ENCODE measurements around the gene PAIP2.

Gene PAIP2

GRCh38 chr5:139376364-139376763, 34.7 kb downstream of the PAIP2 start:
- TF ChIP-seq SIN3A (IDR thresholded peaks at IDR 0.05; ENCODE audit: borderline replicate concordance, insufficient read depth, low read length) (no peak), FOXP2 (optimal IDR thresholded peaks at IDR 0.05; ENCODE audit: borderline replicate concordance, extremely low read depth, extremely low read length, insufficient read depth) (no peak), POLR2AphosphoS5 (IDR thresholded peaks at IDR 0.05; ENCODE audit: low read depth, low read length) (no peak), TAF1 (IDR thresholded peaks at IDR 0.05; ENCODE audit: borderline replicate concordance, insufficient read depth, low read length) (no peak)
- TF ChIP-seq, protein P1, sequence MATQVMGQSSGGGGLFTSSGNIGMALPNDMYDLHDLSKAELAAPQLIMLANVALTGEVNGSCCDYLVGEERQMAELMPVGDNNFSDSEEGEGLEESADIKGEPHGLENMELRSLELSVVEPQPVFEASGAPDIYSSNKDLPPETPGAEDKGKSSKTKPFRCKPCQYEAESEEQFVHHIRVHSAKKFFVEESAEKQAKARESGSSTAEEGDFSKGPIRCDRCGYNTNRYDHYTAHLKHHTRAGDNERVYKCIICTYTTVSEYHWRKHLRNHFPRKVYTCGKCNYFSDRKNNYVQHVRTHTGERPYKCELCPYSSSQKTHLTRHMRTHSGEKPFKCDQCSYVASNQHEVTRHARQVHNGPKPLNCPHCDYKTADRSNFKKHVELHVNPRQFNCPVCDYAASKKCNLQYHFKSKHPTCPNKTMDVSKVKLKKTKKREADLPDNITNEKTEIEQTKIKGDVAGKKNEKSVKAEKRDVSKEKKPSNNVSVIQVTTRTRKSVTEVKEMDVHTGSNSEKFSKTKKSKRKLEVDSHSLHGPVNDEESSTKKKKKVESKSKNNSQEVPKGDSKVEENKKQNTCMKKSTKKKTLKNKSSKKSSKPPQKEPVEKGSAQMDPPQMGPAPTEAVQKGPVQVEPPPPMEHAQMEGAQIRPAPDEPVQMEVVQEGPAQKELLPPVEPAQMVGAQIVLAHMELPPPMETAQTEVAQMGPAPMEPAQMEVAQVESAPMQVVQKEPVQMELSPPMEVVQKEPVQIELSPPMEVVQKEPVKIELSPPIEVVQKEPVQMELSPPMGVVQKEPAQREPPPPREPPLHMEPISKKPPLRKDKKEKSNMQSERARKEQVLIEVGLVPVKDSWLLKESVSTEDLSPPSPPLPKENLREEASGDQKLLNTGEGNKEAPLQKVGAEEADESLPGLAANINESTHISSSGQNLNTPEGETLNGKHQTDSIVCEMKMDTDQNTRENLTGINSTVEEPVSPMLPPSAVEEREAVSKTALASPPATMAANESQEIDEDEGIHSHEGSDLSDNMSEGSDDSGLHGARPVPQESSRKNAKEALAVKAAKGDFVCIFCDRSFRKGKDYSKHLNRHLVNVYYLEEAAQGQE (IDR thresholded peaks at IDR 0.05; ENCODE audit: insufficient read depth in 1 of 2, low read depth in 2 of 2, low read length in 2 of 2) = no peak

GRCh38 chr5:139377226-139377625, 35.6 kb downstream of the PAIP2 start:
- TF ChIP-seq, protein P1 (IDR thresholded peaks at IDR 0.05; ENCODE audit: insufficient read depth in 1 of 2, low read depth in 2 of 2, low read length in 2 of 2) = no peak
- TF ChIP-seq TAF1 (IDR thresholded peaks at IDR 0.05; ENCODE audit: borderline replicate concordance, insufficient read depth, low read length) (no peak), SIN3A (IDR thresholded peaks at IDR 0.05; ENCODE audit: borderline replicate concordance, insufficient read depth, low read length) (no peak), POLR2AphosphoS5 (IDR thresholded peaks at IDR 0.05; ENCODE audit: low read depth, low read length) (no peak)

- TF ChIP-seq, protein P1 (IDR thresholded peaks at IDR 0.05; ENCODE audit: insufficient read depth in 1 of 2, low read depth in 2 of 2, low read length in 2 of 2) = no peak
- TF ChIP-seq POLR2AphosphoS5 (IDR thresholded peaks at IDR 0.05; ENCODE audit: low read depth, low read length) (no peak), SIN3A (IDR thresholded peaks at IDR 0.05; ENCODE audit: borderline replicate concordance, insufficient read depth, low read length) (no peak), FOXP2 (optimal IDR thresholded peaks at IDR 0.05; ENCODE audit: borderline replicate concordance, extremely low read depth, extremely low read length, insufficient read depth) (no peak), TAF1 (IDR thresholded peaks at IDR 0.05; ENCODE audit: borderline replicate concordance, insufficient read depth, low read length) (no peak)
These were observed 36.6 kb downstream of the PAIP2 start for GRCh38 chr5:139378101-139378825.

- no peak for TF ChIP-seq FOXP2 (optimal IDR thresholded peaks at IDR 0.05; ENCODE audit: borderline replicate concordance, extremely low read depth, extremely low read length, insufficient read depth)
- TF ChIP-seq, protein P1 (IDR thresholded peaks at IDR 0.05; ENCODE audit: insufficient read depth in 1 of 2, low read depth in 2 of 2, low read length in 2 of 2) = no peak
- TF ChIP-seq POLR2AphosphoS5 (IDR thresholded peaks at IDR 0.05; ENCODE audit: low read depth, low read length) = no peak
- no peak for TF ChIP-seq TAF1 (IDR thresholded peaks at IDR 0.05; ENCODE audit: borderline replicate concordance, insufficient read depth, low read length)
These were observed 37.3 kb downstream of the PAIP2 start for GRCh38 chr5:139378941-139379361.
